HFF-Myc (cell line): ENCODE data around the gene STARD3NL.
A peak's percentile ranks its signal among the peaks of the same experiment; 100 is the strongest.

Experiments
- DNase-seq: peaks from one replicate; pipeline ENCODE4 v3.0.0-alpha.2; 2011; ENCODE audit warnings: low read depth; ENCODE audit errors: extremely low read depth
- H3K4me3 ChIP-seq: replicated peaks from 2 replicates; pipeline ENCODE4 v1.5.1; 2011; ENCODE audit warnings: low read depth, mild to moderate bottlenecking, control low read depth, low read length
- CTCF ChIP-seq: IDR thresholded peaks from 2 replicates; pipeline ENCODE4 v1.5.1; 2012; ENCODE audit warnings: mild to moderate bottlenecking, low read depth, low read length, control low read depth; ENCODE audit errors: missing control alignments

STARD3NL gene

GRCh38 chr7:38217672-38218071 is 39.6 kb downstream of the STARD3NL start:
- DNase-seq, result no peak
- TF ChIP-seq CTCF, result no peak
- H3K4me3 ChIP-seq, result no peak overlapping the region

DNA sequence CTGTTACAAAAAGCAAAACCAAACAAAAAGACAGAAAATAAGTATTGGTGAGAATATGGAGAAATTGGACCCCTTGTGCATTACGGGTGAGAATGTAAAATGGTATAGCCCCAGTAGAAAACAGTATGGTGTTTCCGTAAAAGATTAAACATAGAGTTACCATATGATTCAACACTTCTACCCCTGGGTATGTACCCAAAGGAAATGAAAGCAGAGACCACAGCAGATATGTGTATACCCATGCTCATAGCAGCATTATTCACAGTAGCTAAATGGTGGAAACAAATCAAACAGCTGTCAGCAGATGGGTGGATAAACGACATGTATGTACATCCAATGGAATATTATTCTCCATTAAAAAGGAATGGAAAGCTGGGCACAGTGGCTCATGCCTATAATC is 42.4 kb downstream of the STARD3NL start:
- DNase-seq, result no peak
- no peak for TF ChIP-seq CTCF
- H3K4me3 ChIP-seq, result no peak overlapping the region

DNA sequence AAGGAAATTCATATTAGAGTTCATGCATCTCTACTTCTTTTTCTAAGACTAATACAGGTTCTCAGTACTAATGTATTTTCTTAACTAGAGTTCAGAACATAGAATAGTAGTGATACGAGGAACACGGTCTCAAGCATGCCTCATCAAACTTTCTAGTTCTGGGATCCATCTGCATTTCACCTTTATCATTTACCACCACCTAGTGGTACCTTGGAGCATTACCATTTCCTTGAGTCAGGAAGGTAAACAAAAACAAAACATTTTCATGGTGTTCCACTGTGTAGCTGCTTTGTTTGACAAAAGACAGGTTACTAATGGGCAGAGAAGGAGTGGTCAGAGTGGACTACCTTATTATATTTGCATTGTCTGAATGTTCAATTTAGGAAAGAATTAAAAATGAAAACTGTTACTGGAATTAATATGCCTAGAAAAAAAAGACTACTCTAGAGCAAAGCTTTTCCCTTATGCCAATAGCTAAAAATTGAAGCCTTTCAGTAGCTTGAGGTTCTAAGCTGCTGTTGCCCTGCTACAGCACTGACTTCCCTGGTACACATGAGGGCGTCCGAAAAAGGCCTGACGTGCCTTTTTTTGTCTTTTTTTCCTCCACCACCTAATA is 44.5 kb downstream of the STARD3NL start:
- DNase-seq, result peak; percentile 44

DNA sequence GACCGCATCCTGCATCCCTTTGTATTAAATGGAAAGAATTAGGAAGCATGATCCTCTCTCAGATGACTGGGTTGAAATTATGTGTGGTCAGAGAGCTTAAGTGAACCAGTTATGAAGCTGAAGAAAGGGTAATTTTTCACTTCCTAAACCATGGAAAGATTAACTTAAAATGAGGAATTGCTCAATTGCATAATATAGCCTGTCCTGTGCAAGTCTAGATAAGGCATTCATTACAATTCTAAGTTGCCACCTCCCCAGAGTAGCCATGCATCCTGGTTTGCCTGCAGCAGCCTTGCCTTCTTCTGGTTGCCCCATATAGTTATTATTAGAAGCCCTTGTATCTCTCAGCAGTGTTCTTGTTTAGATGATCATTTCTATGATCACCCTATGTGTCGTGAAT is 45.3 kb downstream of the STARD3NL start:
- TF ChIP-seq CTCF, result no peak
- no peak for DNase-seq
- H3K4me3 ChIP-seq, result no peak overlapping the region

More for the DNA sequence above, 44.5 kb downstream of the STARD3NL start:
- TF ChIP-seq CTCF, result peak; percentile 69
- H3K4me3 ChIP-seq, result no peak overlapping the region

GRCh38 chr7:38224392-38224791 is 46.3 kb downstream of the STARD3NL start:
- H3K4me3 ChIP-seq, result no peak overlapping the region
- DNase-seq, result no peak
- no peak for TF ChIP-seq CTCF

GRCh38 chr7:38229386-38229785 is 51.3 kb downstream of the STARD3NL start:
- TF ChIP-seq CTCF, result no peak
- no peak for DNase-seq
- no peak overlapping the region for H3K4me3 ChIP-seq

GRCh38 chr7:38229884-38230642 is 52.0 kb downstream of the STARD3NL start:
- no peak for TF ChIP-seq CTCF
- no peak overlapping the region for H3K4me3 ChIP-seq
- DNase-seq, result no peak
